Mesenchymal stem cell (in vitro differentiated cells and primary cell): ENCODE data around the gene GREB1L.

Experiments used
- DNase-seq: peaks from one replicate; pipeline ENCODE4 v3.0.0-alpha.2; 2013
- H2AFZ ChIP-seq: one replicate; pipeline ENCODE4 v1.6.1; 2013; ENCODE audit warnings: low read depth, mild to moderate bottlenecking, control low read depth, inconsistent platforms, low read length, moderate library complexity
- H2AK5ac ChIP-seq: 2 replicates; pipeline ENCODE4 v1.6.1; 2013; ENCODE audit warnings: low read length, moderate library complexity, mild to moderate bottlenecking, inconsistent platforms; ENCODE audit not compliant: severe bottlenecking
- H2BK120ac ChIP-seq: one replicate; pipeline ENCODE4 v1.6.1; 2013; ENCODE audit warnings: low read depth, mild to moderate bottlenecking, inconsistent platforms, low read length, moderate library complexity
- H2BK12ac ChIP-seq, 2 experiments: one replicate each; pipeline ENCODE4 v1.6.1; 2013; ENCODE audit warnings: inconsistent platforms in 2 of 2, low read length in 2 of 2, mild to moderate bottlenecking in 2 of 2, moderate library complexity in 2 of 2, control low read depth in 1 of 2
- H2BK15ac ChIP-seq: one replicate; pipeline ENCODE4 v1.6.1; 2013; ENCODE audit warnings: mild to moderate bottlenecking, low read depth, inconsistent platforms; ENCODE audit not compliant: poor library complexity, severe bottlenecking
- H2BK5ac ChIP-seq: 2 replicates; pipeline ENCODE4 v1.6.1; 2013; ENCODE audit warnings: low read depth, mild to moderate bottlenecking, low read length, control low read depth, inconsistent platforms; ENCODE audit not compliant: poor library complexity, severe bottlenecking
- H3K14ac ChIP-seq, 2 experiments: one replicate each; pipeline ENCODE4 v1.6.1; 2013; ENCODE audit warnings: inconsistent platforms in 2 of 2, low read length in 2 of 2, control low read depth in 1 of 2, mild to moderate bottlenecking in 1 of 2, moderate library complexity in 1 of 2
- H3K18ac ChIP-seq, 2 experiments: one replicate each; pipeline ENCODE4 v1.6.1; 2013; ENCODE audit warnings: inconsistent platforms in 2 of 2, low read length in 2 of 2, control low read depth in 1 of 2, low read depth in 1 of 2, mild to moderate bottlenecking in 1 of 2
- H3K23ac ChIP-seq, 2 experiments: one replicate each; pipeline ENCODE4 v1.6.1; 2013; ENCODE audit warnings: inconsistent platforms in 2 of 2, low read length in 2 of 2, mild to moderate bottlenecking in 2 of 2, moderate library complexity in 2 of 2, control low read depth in 1 of 2
- H3K27ac ChIP-seq: 2 replicates; pipeline ENCODE4 v1.5.1; 2013; ENCODE audit warnings: mild to moderate bottlenecking, moderate library complexity, low read length, control low read depth, inconsistent platforms; ENCODE audit not compliant: poor library complexity, severe bottlenecking
- H3K27me3 ChIP-seq, 2 experiments: 2 replicates each; pipeline versions ENCODE4 v1.6.1 to v1.7.0; 2013; ENCODE audit warnings: low read length in 2 of 2, mild to moderate bottlenecking in 2 of 2, moderate library complexity in 2 of 2, control low read depth in 1 of 2, inconsistent platforms in 1 of 2; ENCODE audit not compliant: control insufficient read depth in 1 of 2, insufficient read depth in 1 of 2
- H3K36me3 ChIP-seq, 2 experiments: 2 replicates each; pipeline versions ENCODE4 v1.6.1 to v1.7.0; 2013; ENCODE audit warnings: low read length in 2 of 2, control low read depth in 1 of 2, inconsistent platforms in 1 of 2, low read depth in 1 of 2, mild to moderate bottlenecking in 1 of 2; ENCODE audit not compliant: insufficient read depth in 2 of 2, control insufficient read depth in 1 of 2
- H3K4ac ChIP-seq, 2 experiments: one replicate each; pipeline ENCODE4 v1.6.1; 2013; ENCODE audit warnings: inconsistent platforms in 2 of 2, low read length in 2 of 2, mild to moderate bottlenecking in 2 of 2, moderate library complexity in 2 of 2, control low read depth in 1 of 2, low read depth in 1 of 2
- H3K4me1 ChIP-seq: 2 replicates; pipeline ENCODE4 v1.6.1; 2013; ENCODE audit warnings: low read depth, low read length, control low read depth; ENCODE audit not compliant: control insufficient read depth, insufficient read depth
- H3K4me2 ChIP-seq: 2 replicates; pipeline ENCODE4 v1.6.1; 2013; ENCODE audit warnings: low read length, mild to moderate bottlenecking, inconsistent platforms; ENCODE audit not compliant: poor library complexity, severe bottlenecking
- H3K4me3 ChIP-seq, 2 experiments: 2 replicates each; pipeline versions ENCODE4 v1.5.1 to v1.7.0; 2013; ENCODE audit warnings: low read length in 2 of 2, mild to moderate bottlenecking in 2 of 2, control low read depth in 1 of 2, low read depth in 1 of 2; ENCODE audit not compliant: insufficient read depth in 1 of 2
- H3K79me1 ChIP-seq: replicated peaks from 2 replicates; pipeline ENCODE4 v1.6.1; 2013; ENCODE audit warnings: mild to moderate bottlenecking, control low read depth, low read length, inconsistent platforms; ENCODE audit not compliant: poor library complexity, severe bottlenecking
- H3K9ac ChIP-seq: 2 replicates; pipeline ENCODE4 v1.7.0; 2013; ENCODE audit warnings: mild to moderate bottlenecking, low read length, moderate library complexity
- H3K9me3 ChIP-seq: 2 replicates; pipeline ENCODE4 v1.7.0; 2013; ENCODE audit warnings: mild to moderate bottlenecking, low read length; ENCODE audit not compliant: control insufficient read depth
- H4K8ac ChIP-seq: one replicate; pipeline ENCODE4 v1.6.1; 2013; ENCODE audit warnings: inconsistent platforms, mild to moderate bottlenecking, low read length, moderate library complexity
- H4K91ac ChIP-seq: one replicate; pipeline ENCODE4 v1.6.1; 2013; ENCODE audit warnings: mild to moderate bottlenecking, low read length, inconsistent platforms
- WGBS: methylation state at CpG from one replicate; pipeline ENCODE4 v1.1.7; 2013; ENCODE audit warnings: mixed read lengths; 5-methylcytosine and 5-hydroxymethylcytosine counted together

The GREB1L gene

GRCh38 chr18:21458310-21458709 is 216.3 kb downstream of the GREB1L start:
- H2BK5ac ChIP-seq = no peak overlapping the region
- H3K4ac ChIP-seq = no peak overlapping the region
- no peak for DNase-seq
- H3K9me3 ChIP-seq = no peaks in the 10 kb centered on the region
- H3K18ac ChIP-seq = no peak overlapping the region
- no peak overlapping the region for H3K27ac ChIP-seq
- 94% methylated on average over 1 of the region's 1 CpG for WGBS
- H3K23ac ChIP-seq = no peak overlapping the region
- H3K4me2 ChIP-seq = no peak overlapping the region
- no peaks in the 10 kb centered on the region for H3K79me1 ChIP-seq
- H3K4me3 ChIP-seq = no peak overlapping the region
- H4K8ac ChIP-seq = no peak overlapping the region
- no peak overlapping the region for H2BK120ac ChIP-seq
- no peak overlapping the region for H4K91ac ChIP-seq
- H3K9ac ChIP-seq = no peak overlapping the region
- H2AFZ ChIP-seq = no peak overlapping the region
- no peaks in the 10 kb centered on the region for H3K27me3 ChIP-seq
- H2BK12ac ChIP-seq = no peak overlapping the region
- no peaks in the 10 kb centered on the region for H3K36me3 ChIP-seq
- no peak overlapping the region for H3K14ac ChIP-seq
- peaks cover 2% of the 10 kb centered on the region for H3K4me1 ChIP-seq
- no peak overlapping the region for H2AK5ac ChIP-seq
- no peak overlapping the region for H2BK15ac ChIP-seq

GRCh38 chr18:21458788-21459187 is 216.8 kb downstream of the GREB1L start:
- Histone ChIP-seq H3K4me3 (no peak overlapping the region), H3K36me3 (no peaks in the 10 kb centered on the region), H2BK15ac (no peak overlapping the region), H3K9ac (no peak overlapping the region), H3K4ac (no peak overlapping the region), H3K23ac (no peak overlapping the region), H3K27me3 (no peaks in the 10 kb centered on the region), H3K14ac (no peak overlapping the region), H3K79me1 (no peaks in the 10 kb centered on the region), H2AFZ (no peak overlapping the region), H4K8ac (no peak overlapping the region), H2BK5ac (no peak overlapping the region), H3K4me2 (no peak overlapping the region), H3K18ac (no peak overlapping the region), H4K91ac (no peak overlapping the region), H3K9me3 (no peaks in the 10 kb centered on the region), H2BK12ac (no peak overlapping the region), H2BK120ac (no peak overlapping the region), H3K4me1 (no peaks in the 10 kb centered on the region), H3K27ac (no peak overlapping the region), H2AK5ac (no peak overlapping the region)
- 87% methylated on average over 4 of the region's 6 CpGs for WGBS
- DNase-seq = no peak

- no peak overlapping the region for H2BK120ac ChIP-seq
- no peak overlapping the region for H2BK15ac ChIP-seq
- no peak overlapping the region for H3K27ac ChIP-seq
- H3K79me1 ChIP-seq = no peaks in the 10 kb centered on the region
- no peak overlapping the region for H3K4ac ChIP-seq
- H3K18ac ChIP-seq = no peak overlapping the region
- H3K23ac ChIP-seq = no peak overlapping the region
- no peak overlapping the region for H2BK5ac ChIP-seq
- WGBS = 92% methylated on average over 9 of the region's 10 CpGs
- H3K27me3 ChIP-seq = no peaks in the 10 kb centered on the region
- H4K8ac ChIP-seq = no peak overlapping the region
- no peak overlapping the region for H2AFZ ChIP-seq
- no peaks in the 10 kb centered on the region for H3K36me3 ChIP-seq
- no peak overlapping the region for H2BK12ac ChIP-seq
- H2AK5ac ChIP-seq = no peak overlapping the region
- no peak overlapping the region for H4K91ac ChIP-seq
- H3K4me1 ChIP-seq = no peaks in the 10 kb centered on the region
- no peak overlapping the region for H3K4me2 ChIP-seq
- no peak overlapping the region for H3K4me3 ChIP-seq
- DNase-seq = no peak
- no peak overlapping the region for H3K14ac ChIP-seq
- H3K9ac ChIP-seq = no peak overlapping the region
- H3K9me3 ChIP-seq = no peaks in the 10 kb centered on the region
Observed at GRCh38 chr18:21459706-21460286, 217.8 kb downstream of the GREB1L start.

GRCh38 chr18:21461460-21461859 is 219.4 kb downstream of the GREB1L start:
- no peak overlapping the region for H2BK12ac ChIP-seq
- H3K23ac ChIP-seq = no peak overlapping the region
- no peak overlapping the region for H3K27ac ChIP-seq
- peak overlapping the region; percentile 34 for H4K91ac ChIP-seq
- H3K79me1 ChIP-seq = no peaks in the 10 kb centered on the region
- H2BK120ac ChIP-seq = no peak overlapping the region
- no peak overlapping the region for H2AK5ac ChIP-seq
- H3K14ac ChIP-seq = no peak overlapping the region
- H2AFZ ChIP-seq = no peak overlapping the region
- H3K4me2 ChIP-seq = no peak overlapping the region
- H4K8ac ChIP-seq = no peak overlapping the region
- H3K4me1 ChIP-seq = no peaks in the 10 kb centered on the region
- H3K4ac ChIP-seq = no peak overlapping the region
- no peaks in the 10 kb centered on the region for H3K9me3 ChIP-seq
- no peak overlapping the region for H3K18ac ChIP-seq
- H3K36me3 ChIP-seq = no peaks in the 10 kb centered on the region
- H3K9ac ChIP-seq = no peak overlapping the region
- no peak overlapping the region for H2BK15ac ChIP-seq
- H2BK5ac ChIP-seq = no peak overlapping the region
- DNase-seq = no peak
- no peaks in the 10 kb centered on the region for H3K27me3 ChIP-seq
- 95% methylated on average over 4 of the region's 4 CpGs for WGBS
- no peak overlapping the region for H3K4me3 ChIP-seq
